Caco-2 (cell line): ENCODE results near the gene LOXL3. TPM values are rescaled to one million over a fixed set of nuclear protein-coding genes. Genes with fewer than 3 reads are reported as not detected.

Experiments
- BruUV-seq: library from RNA; stranded (reverse); fragments of 400-500 nt; replicated peaks from 2 replicates; lab custom pipeline; 2021; lab: Mats Ljungman, UMichigan
- CTCF ChIA-PET: fragments of 300-600 bp; sonication (Branson Sonifier 250); formaldehyde crosslinking; loops from one replicate; lab custom pipeline; 2022; ENCODE audit warnings: antibody characterized with exemption; lab: Charles Lee
- POLR2A ChIA-PET: fragments of 300-600 bp; sonication (Branson Sonifier 250); formaldehyde crosslinking; loops from one replicate; lab custom pipeline; 2022; ENCODE audit warnings: antibody characterized with exemption; lab: Charles Lee
- DNase-seq, 2 experiments: peaks; one replicate each; pipeline versions ENCODE4 v3.0.0 to v3.0.0-alpha.2; 2020 to 2022
- H3K27me3 ChIP-seq: replicated peaks from 2 replicates; pipeline ENCODE4 v1.6.0; 2011; ENCODE audit warnings: low read length; ENCODE audit not compliant: control insufficient read depth, insufficient read depth
- H3K36me3 ChIP-seq: 2 replicates; pipeline ENCODE4 v1.5.1; 2011; ENCODE audit warnings: low read length; ENCODE audit not compliant: control insufficient read depth, insufficient read depth
- H3K4me1 ChIP-seq: fragments of 250-450 bp; sonication (Bioruptor Pico); 2 replicates; pipeline ENCODE4 v1.5.1; 2020; ENCODE audit warnings: mild to moderate bottlenecking
- H3K4me3 ChIP-seq: 2 replicates; pipeline ENCODE4 v1.5.1; 2011; ENCODE audit warnings: low read depth, mild to moderate bottlenecking, control low read depth, low read length
- H3K9me3 ChIP-seq: fragments of 250-450 bp; sonication (Bioruptor Pico); 2 replicates; pipeline ENCODE4 v1.5.1; 2020; ENCODE audit warnings: mild to moderate bottlenecking, moderate library complexity
- H3K27ac Mint-ChIP-seq: one replicate; pipeline ENCODE4 v1.8.0; 2022; ENCODE audit warnings: mixed read lengths; ENCODE audit not compliant: unreplicated experiment
- H3K27me3 Mint-ChIP-seq: one replicate; pipeline ENCODE4 v1.8.0; 2022; ENCODE audit warnings: mixed read lengths; ENCODE audit not compliant: insufficient read depth, unreplicated experiment
- H3K36me3 Mint-ChIP-seq: one replicate; pipeline ENCODE4 v1.8.0; 2022; ENCODE audit warnings: mild to moderate bottlenecking, mixed read lengths; ENCODE audit not compliant: insufficient read depth, unreplicated experiment
- H3K4me1 Mint-ChIP-seq: one replicate; pipeline ENCODE4 v1.8.0; 2022; ENCODE audit warnings: low read depth, mixed read lengths; ENCODE audit not compliant: unreplicated experiment
- H3K4me3 Mint-ChIP-seq: one replicate; pipeline ENCODE4 v1.8.0; 2022; ENCODE audit warnings: mild to moderate bottlenecking, moderate library complexity, mixed read lengths; ENCODE audit not compliant: unreplicated experiment
- H3K9me3 Mint-ChIP-seq: one replicate; pipeline ENCODE4 v1.8.0; 2022; ENCODE audit warnings: mixed read lengths; ENCODE audit not compliant: unreplicated experiment
- CTCF ChIP-seq, 2 experiments: fragments of 200-600 bp in 1 of 2; IDR thresholded peaks; 1 replicate in 1 of 2; 2 replicates in 1 of 2; pipeline versions ENCODE4 v1.5.1 to v1.8.0; 2011 to 2022; ENCODE audit warnings: antibody characterized with exemption in 1 of 2, control low read depth in 1 of 2, inconsistent platforms in 1 of 2, low read depth in 1 of 2, low read length in 1 of 2, mild to moderate bottlenecking in 1 of 2, moderate library complexity in 1 of 2; ENCODE audit not compliant: insufficient read depth in 1 of 2, severe bottlenecking in 1 of 2, unreplicated experiment in 1 of 2
- intact Hi-C: fragments of 100-400 bp; cut with micrococcal nuclease; formaldehyde crosslinking; loops from one replicate; pipeline ENCODE4 v1.10.0; 2022; ENCODE audit not compliant: unreplicated experiment
- total RNA-seq: library from RNA; stranded (reverse); gene quantifications from 2 replicates; pipeline ENCODE4 v1.2.3, GENCODE V29; 2022

LOXL3 gene
- total RNA-seq, 1 experiment from 2014 or later, result 13.8 TPM

- intact Hi-C loops, result loop anchor here (1.0 to 2.0 kb wide), 6 partner anchors 21 to 79 kb away; partner anchors contain the start of genes AUP1, HTRA2, TTC31 and WBP1
- H3K9me3 Mint-ChIP-seq, result no peaks in the 10 kb centered on the region
- peak overlapping the region; percentile 91 for H3K4me3 Mint-ChIP-seq
- H3K4me1 ChIP-seq, result peaks cover 26% of the 10 kb centered on the region
- 0 out of 2 replicates have a peak, but pooled peaks cover 2% of the 10 kb centered on the region for H3K36me3 ChIP-seq
- H3K27ac Mint-ChIP-seq, result peak overlapping the region; percentile 99
- H3K4me3 ChIP-seq, result peak overlapping the region; percentile 68
- no peaks in the 10 kb centered on the region for H3K27me3 ChIP-seq
- peaks cover 43% of the 10 kb centered on the region for H3K36me3 Mint-ChIP-seq
- peaks cover 28% of the 10 kb centered on the region for H3K4me1 Mint-ChIP-seq
- TF ChIP-seq CTCF (IDR thresholded peaks at IDR 0.05; ENCODE audit: insufficient read depth in 1 of 2, low read depth in 1 of 2, low read length in 1 of 2, severe bottlenecking in 1 of 2, unreplicated experiment in 1 of 2), result no peak
- CTCF ChIA-PET, result no interaction called here
- no TSS peak for BruUV-seq
- no peaks in the 10 kb centered on the region for H3K9me3 ChIP-seq
- DNase-seq, result peak; percentile 49 to 58
- POLR2A ChIA-PET, result interaction anchor here (0.6 to 1.5 kb wide), 2 partner anchors 22 kb away, joined by 5 to 7 read pairs; partner anchors contain the start of genes AUP1 and HTRA2
- H3K27me3 Mint-ChIP-seq, result no peaks in the 10 kb centered on the region
Observed at GRCh38 chr2:74507926-74508520, 45.7 kb downstream of the LOXL3 start.

GRCh38 chr2:74507145-74507925, 46.4 kb downstream of the LOXL3 start, which contains the start of gene PCGF1:
TSS of gene PCGF1 (minus strand) at chr2:74507695. CDS start at chr2:74507668, 27 bp downstream.
- POLR2A ChIA-PET, result interaction anchor here (1.1 to 1.5 kb wide), 2 partner anchors 18 to 23 kb away, joined by 6 to 7 read pairs; partner anchors contain the start of genes AUP1 and HTRA2
- BruUV-seq, result no TSS peak
- peak; percentile 98 to 99 for DNase-seq
- 0 out of 2 replicates have a peak, but pooled peaks cover 2% of the 10 kb centered on the region for H3K36me3 ChIP-seq
- no peaks in the 10 kb centered on the region for H3K9me3 ChIP-seq
- peaks cover 26% of the 10 kb centered on the region for H3K4me1 ChIP-seq
- TF ChIP-seq CTCF (IDR thresholded peaks at IDR 0.05; ENCODE audit: insufficient read depth in 1 of 2, low read depth in 1 of 2, low read length in 1 of 2, severe bottlenecking in 1 of 2, unreplicated experiment in 1 of 2), result peak; percentile 70 to 89
- peaks cover 50% of the 10 kb centered on the region for H3K36me3 Mint-ChIP-seq
- intact Hi-C loops, result loop anchor here (1.0 to 2.0 kb wide), 6 partner anchors 22 to 80 kb away; partner anchors contain the start of genes AUP1, HTRA2, TTC31 and WBP1
- peak within 1 kb of the TSS; percentile 68 for H3K4me3 ChIP-seq
- H3K27ac Mint-ChIP-seq, result peak within 1 kb of the TSS; percentile 99
- no peaks in the 10 kb centered on the region for H3K27me3 ChIP-seq
- H3K4me3 Mint-ChIP-seq, result peak within 1 kb of the TSS; percentile 91
- H3K27me3 Mint-ChIP-seq, result no peaks in the 10 kb centered on the region
- peaks cover 28% of the 10 kb centered on the region for H3K4me1 Mint-ChIP-seq
- no peaks in the 10 kb centered on the region for H3K9me3 Mint-ChIP-seq
- CTCF ChIA-PET, result interaction anchor here (0.9 to 1.8 kb wide), 5 partner anchors 18 to 82 kb away, joined by 3 to 7 read pairs (median 7); partner anchors contain the start of genes AUP1, CCDC142, HTRA2 and TTC31
